ENCODE results near the gene NUP62.

Gene NUP62

GRCh38 chr19:49891393-49891792 is 37.9 kb downstream of the NUP62 start:
- Mint-ChIP-seq H3K4me3 (no peak overlapping the region), H3K27me3 (peaks cover 43% of the 10 kb centered on the region), H3K36me3 (peaks cover 4% of the 10 kb centered on the region), H3K9me3 (no peaks in the 10 kb centered on the region), H3K27ac (peak overlapping the region; percentile 75), H3K4me1 (peaks cover 24% of the 10 kb centered on the region)
- no peak for DNase-seq
- CTCF ChIA-PET: interaction anchor here (1.1 kb wide), 1 partner anchor 82 kb away, joined by 3 read pairs; no protein-coding TSS in a partner anchor

DNA sequence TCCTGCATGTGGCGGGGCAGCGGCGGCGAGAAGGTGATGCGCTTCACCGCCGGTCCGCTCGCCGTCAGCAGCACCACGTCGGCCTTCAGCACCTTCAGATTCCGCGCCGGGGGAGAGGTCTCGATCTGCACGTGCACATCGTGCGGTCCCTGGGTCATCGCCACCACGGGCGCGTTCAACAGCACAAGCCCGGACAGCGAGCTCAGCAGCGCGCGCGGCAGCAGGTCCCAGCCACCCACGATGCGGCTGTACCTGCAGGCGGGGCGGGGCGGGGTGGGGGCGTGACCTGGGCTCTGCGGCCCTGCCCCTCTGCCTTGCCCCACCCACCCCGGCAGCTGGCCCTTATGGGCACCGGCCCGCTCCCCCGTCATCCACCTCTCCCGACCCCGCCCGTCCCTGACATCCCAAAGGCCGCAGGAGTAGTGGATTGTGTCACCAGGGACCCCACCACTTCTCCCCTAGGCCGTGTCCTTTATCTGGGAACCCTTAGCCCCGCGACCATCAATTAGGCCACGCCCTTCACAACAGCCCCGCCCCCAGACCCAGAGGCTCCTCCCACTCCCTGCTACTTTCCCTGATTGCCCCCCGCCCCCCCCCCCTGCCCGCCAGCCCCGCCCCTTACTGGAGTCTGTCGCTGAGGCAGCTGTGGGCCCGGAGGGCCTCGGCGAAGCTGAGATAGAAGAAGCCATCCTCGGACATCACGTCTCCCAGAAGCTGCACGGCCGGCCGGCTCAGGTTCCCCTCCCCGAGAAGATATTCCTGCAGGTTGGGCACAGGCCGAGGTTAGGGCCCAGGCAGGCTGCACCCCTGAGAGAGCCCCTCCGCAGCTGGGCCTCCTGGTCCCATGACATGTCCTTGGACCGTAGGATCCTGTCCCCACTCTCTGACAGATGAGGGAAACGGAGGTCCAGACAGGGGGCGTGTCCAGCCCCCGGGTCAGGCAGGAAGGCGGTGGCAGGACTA is 38.7 kb downstream of the NUP62 start:
- DNase-seq: peak; percentile 76
- Mint-ChIP-seq H3K9me3 (no peaks in the 10 kb centered on the region), H3K27ac (peak overlapping the region; percentile 45), H3K36me3 (peaks cover 7% of the 10 kb centered on the region), H3K27me3 (peaks cover 38% of the 10 kb centered on the region), H3K4me3 (peak overlapping the region; percentile 66), H3K4me1 (peaks cover 17% of the 10 kb centered on the region)
- CTCF ChIA-PET: interaction anchor here (0.9 kb wide), 1 partner anchor 25 kb away, joined by 3 read pairs; no protein-coding TSS in a partner anchor

DNA sequence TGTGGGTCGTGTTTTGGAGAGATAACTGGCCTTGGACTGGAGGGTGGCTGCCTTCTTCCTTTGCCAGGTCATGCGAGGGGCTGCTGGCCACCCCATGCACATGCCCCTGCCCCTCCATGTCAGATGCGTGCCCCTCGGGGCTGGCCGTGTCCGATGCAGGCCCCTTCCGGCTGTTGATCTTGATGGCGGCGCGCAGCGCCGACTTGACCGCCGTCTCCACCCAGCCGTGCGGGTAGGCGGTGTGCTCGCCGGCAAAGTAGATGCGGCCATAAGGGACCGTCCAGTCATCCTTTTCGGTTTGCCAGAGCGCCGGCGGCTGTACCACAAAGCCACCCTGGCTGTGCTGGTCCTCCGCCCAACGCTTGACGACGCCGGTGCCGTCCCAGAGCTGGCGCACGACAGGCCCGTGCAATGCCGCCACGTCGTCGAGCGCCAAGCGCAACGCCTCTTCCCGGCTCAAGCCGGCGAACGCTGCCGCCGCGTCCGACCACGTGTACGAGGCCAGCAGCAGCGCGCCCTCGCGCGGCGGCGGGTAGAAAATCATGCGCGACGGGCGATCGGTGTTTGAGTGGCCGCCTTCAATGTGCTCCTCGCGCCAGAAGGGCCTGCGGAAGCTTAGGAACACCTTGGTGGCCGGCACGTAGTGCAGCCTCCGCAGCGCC is 39.5 kb downstream of the NUP62 start:
- CTCF ChIA-PET: interaction anchor here (0.5 to 0.9 kb wide), 2 partner anchors 25 to 28 kb away, joined by 3 read pairs; no protein-coding TSS in a partner anchor
- Mint-ChIP-seq H3K9me3 (no peaks in the 10 kb centered on the region), H3K36me3 (peaks cover 13% of the 10 kb centered on the region), H3K4me1 (peaks cover 14% of the 10 kb centered on the region), H3K27ac (peak overlapping the region; percentile 45), H3K27me3 (peaks cover 38% of the 10 kb centered on the region), H3K4me3 (peak overlapping the region; percentile 66)
- peak; percentile 83 for DNase-seq

DNA sequence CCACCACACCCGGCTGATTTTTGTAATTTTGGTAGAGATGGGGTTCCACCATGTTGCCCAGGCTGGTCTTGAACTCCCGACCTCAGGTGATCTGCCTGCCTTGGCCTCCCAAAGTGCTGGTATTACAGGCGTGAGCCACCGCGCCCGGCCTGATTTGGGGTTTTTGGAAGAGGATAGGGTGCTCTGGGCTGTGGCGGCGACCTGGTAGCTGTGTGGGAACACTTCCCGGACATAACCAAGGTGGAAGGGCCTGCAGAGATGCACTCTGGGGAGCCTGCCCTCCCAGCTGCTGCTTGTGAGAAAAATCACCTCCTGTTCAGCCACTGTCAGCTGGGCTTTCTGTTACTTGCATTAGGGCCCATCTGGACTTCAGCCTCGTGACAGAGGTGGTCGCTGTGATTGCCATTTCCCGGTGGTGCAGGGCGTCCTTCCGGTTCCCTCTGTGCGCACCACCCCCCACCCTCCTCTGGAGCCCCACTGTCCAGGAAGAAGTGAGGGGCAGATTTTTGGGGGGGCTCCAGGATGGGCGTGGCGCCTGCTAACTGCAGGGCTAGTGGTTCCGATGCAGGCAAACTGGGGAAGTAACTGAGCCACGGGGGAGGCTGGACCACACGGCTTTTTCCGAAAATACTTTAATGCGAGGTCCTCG is 40.1 kb downstream of the NUP62 start:
- peaks cover 18% of the 10 kb centered on the region for H3K36me3 Mint-ChIP-seq
- H3K27ac Mint-ChIP-seq: no peak overlapping the region
- peaks cover 14% of the 10 kb centered on the region for H3K4me1 Mint-ChIP-seq
- CTCF ChIA-PET: no interaction called here
- H3K27me3 Mint-ChIP-seq: peaks cover 38% of the 10 kb centered on the region
- no peak overlapping the region for H3K4me3 Mint-ChIP-seq
- DNase-seq: no peak
- no peaks in the 10 kb centered on the region for H3K9me3 Mint-ChIP-seq

GRCh38 chr19:49888510-49888824 is 40.8 kb downstream of the NUP62 start:
- DNase-seq: no peak
- H3K4me3 Mint-ChIP-seq: no peak overlapping the region
- peaks cover 37% of the 10 kb centered on the region for H3K27me3 Mint-ChIP-seq
- H3K9me3 Mint-ChIP-seq: no peaks in the 10 kb centered on the region
- peaks cover 22% of the 10 kb centered on the region for H3K36me3 Mint-ChIP-seq
- H3K4me1 Mint-ChIP-seq: peaks cover 14% of the 10 kb centered on the region
- no peak overlapping the region for H3K27ac Mint-ChIP-seq
- CTCF ChIA-PET: interaction anchor here (0.6 kb wide), 1 partner anchor 818 kb away, joined by 3 read pairs; no protein-coding TSS in a partner anchor

GRCh38 chr19:49887665-49888509 is 41.4 kb downstream of the NUP62 start:
- CTCF ChIA-PET: interaction anchor here (0.6 kb wide), 1 partner anchor 819 kb away, joined by 3 read pairs; no protein-coding TSS in a partner anchor
- Mint-ChIP-seq H3K4me1 (peaks cover 14% of the 10 kb centered on the region), H3K9me3 (no peaks in the 10 kb centered on the region), H3K36me3 (peaks cover 28% of the 10 kb centered on the region), H3K4me3 (no peak overlapping the region), H3K27me3 (peaks cover 32% of the 10 kb centered on the region), H3K27ac (no peak overlapping the region)
- no peak for DNase-seq

DNA sequence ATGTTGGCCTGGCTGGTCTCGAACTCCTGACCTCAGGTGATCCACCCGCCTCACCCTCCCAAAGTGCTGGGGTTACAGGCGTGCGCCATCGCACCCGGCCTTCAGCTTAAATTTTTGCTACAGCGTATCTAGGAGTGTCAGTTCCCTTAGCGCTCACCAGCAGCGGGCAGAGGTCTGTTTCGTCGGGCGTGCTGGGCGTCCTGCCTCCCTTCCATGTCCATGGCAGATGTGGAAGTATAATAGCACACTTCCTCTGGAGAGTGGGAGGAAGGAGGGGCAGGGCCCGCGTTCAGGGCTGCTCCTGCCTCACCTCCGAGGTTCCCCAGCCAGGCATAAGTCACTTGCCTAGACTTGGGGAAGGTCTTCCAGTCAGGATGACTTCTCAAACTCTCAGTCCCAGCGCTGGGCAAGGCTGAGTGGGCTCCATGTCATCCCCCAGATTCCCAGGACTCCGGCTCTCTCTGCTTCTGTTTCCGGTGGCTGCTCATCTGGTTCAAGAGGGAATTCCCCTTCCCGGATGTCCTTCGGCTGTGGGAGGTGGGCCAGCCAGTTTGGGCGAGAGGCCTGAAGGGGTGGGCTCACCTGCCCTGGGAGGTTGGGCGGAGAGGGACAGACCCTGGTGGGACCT is 42.2 kb downstream of the NUP62 start:
- Mint-ChIP-seq H3K27ac (no peak overlapping the region), H3K27me3 (peaks cover 24% of the 10 kb centered on the region), H3K36me3 (peaks cover 31% of the 10 kb centered on the region), H3K9me3 (no peaks in the 10 kb centered on the region), H3K4me3 (no peak overlapping the region), H3K4me1 (peaks cover 10% of the 10 kb centered on the region)
- CTCF ChIA-PET: no interaction called here
- no peak for DNase-seq

DNA sequence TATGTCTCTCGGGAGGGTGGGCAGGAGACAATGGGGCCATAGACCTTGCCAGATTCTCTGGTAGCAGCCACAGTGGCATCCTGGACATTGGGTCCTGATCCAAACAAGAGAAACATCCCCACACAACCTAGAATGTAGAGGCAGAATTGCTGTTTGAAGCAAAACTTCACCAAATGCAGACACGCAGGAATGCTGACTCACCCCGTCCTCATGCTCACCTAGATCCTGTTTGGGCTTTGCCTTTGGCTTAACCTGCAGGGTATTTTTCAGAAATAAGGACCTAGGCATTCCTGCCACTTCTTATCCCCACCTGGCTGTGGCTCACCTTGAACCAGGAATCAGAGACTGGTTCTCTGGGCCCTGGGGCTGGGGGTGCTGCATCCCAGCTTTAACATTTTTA is 44.5 kb downstream of the NUP62 start:
- no peak overlapping the region for H3K27ac Mint-ChIP-seq
- H3K4me1 Mint-ChIP-seq: peaks cover 4% of the 10 kb centered on the region
- H3K4me3 Mint-ChIP-seq: no peak overlapping the region
- no peaks in the 10 kb centered on the region for H3K9me3 Mint-ChIP-seq
- H3K36me3 Mint-ChIP-seq: peaks cover 42% of the 10 kb centered on the region
- no peak for DNase-seq
- CTCF ChIA-PET: interaction anchor here (0.6 kb wide), 1 partner anchor 103 kb away, joined by 3 read pairs; no protein-coding TSS in a partner anchor
- H3K27me3 Mint-ChIP-seq: peaks cover under 1% of the 10 kb centered on the region

GRCh38 chr19:49884109-49884508 is 45.2 kb downstream of the NUP62 start:
- no peak overlapping the region for H3K4me3 Mint-ChIP-seq
- no peaks in the 10 kb centered on the region for H3K9me3 Mint-ChIP-seq
- H3K4me1 Mint-ChIP-seq: peaks cover 6% of the 10 kb centered on the region
- CTCF ChIA-PET: no interaction called here
- no peaks in the 10 kb centered on the region for H3K27me3 Mint-ChIP-seq
- H3K27ac Mint-ChIP-seq: no peak overlapping the region
- no peak for DNase-seq
- peaks cover 43% of the 10 kb centered on the region for H3K36me3 Mint-ChIP-seq

- Mint-ChIP-seq H3K27ac (no peak overlapping the region), H3K9me3 (no peaks in the 10 kb centered on the region), H3K27me3 (no peaks in the 10 kb centered on the region), H3K4me3 (no peak overlapping the region), H3K4me1 (peaks cover 12% of the 10 kb centered on the region), H3K36me3 (peaks cover 50% of the 10 kb centered on the region)
- CTCF ChIA-PET: no interaction called here
- DNase-seq: no peak
These were observed 46.2 kb downstream of the NUP62 start for GRCh38 chr19:49883094-49883493.

- DNase-seq: no peak
- H3K27me3 Mint-ChIP-seq: no peaks in the 10 kb centered on the region
- H3K36me3 Mint-ChIP-seq: peaks cover 52% of the 10 kb centered on the region
- CTCF ChIA-PET: no interaction called here
- H3K4me3 Mint-ChIP-seq: no peak overlapping the region
- no peak overlapping the region for H3K27ac Mint-ChIP-seq
- H3K4me1 Mint-ChIP-seq: peaks cover 15% of the 10 kb centered on the region
- no peaks in the 10 kb centered on the region for H3K9me3 Mint-ChIP-seq
These were observed 46.7 kb downstream of the NUP62 start for GRCh38 chr19:49882643-49883042.

DNA sequence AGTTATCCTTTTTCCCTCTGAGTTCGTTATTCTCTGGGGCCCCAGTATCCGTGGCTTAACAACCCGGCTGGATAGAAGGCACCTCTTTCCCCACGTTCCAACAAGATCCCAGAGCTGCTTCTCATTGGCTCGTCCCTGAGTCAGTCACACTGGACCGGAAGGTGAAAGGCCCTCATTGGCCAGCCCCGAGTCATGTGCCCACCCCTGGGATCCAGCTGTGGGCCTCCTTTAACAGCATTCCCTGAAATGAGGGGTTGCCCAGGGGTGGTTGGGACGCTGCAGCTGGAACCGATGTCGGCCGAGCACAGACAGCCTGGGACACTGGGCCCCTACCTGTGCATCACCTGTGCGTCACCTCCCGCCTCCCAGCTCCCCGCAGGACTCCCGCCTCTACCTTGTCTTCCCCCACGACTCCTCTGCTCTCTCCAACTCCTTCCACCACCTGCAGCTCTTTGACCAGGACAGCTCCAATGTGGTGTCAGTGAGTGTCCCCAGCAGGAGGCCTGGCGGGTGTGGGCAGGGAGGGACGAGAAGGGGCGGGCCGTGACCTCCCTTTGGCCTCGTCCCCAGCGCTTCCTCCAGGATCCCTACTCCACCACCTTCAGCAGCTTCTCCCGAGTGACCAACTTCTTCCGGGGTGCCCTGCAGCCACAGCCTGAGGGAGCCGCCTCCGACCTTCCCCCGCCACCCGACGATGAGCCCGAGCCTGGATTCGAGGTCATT is 47.5 kb downstream of the NUP62 start:
- H3K9me3 Mint-ChIP-seq: no peaks in the 10 kb centered on the region
- no peak overlapping the region for H3K4me3 Mint-ChIP-seq
- peaks cover 15% of the 10 kb centered on the region for H3K4me1 Mint-ChIP-seq
- peak overlapping the region; percentile 69 for H3K27ac Mint-ChIP-seq
- CTCF ChIA-PET: interaction anchor here (1.0 kb wide), 1 partner anchor 14 kb away, joined by 3 read pairs; no protein-coding TSS in a partner anchor
- H3K36me3 Mint-ChIP-seq: peaks cover 52% of the 10 kb centered on the region
- DNase-seq: no peak
- no peaks in the 10 kb centered on the region for H3K27me3 Mint-ChIP-seq

DNA sequence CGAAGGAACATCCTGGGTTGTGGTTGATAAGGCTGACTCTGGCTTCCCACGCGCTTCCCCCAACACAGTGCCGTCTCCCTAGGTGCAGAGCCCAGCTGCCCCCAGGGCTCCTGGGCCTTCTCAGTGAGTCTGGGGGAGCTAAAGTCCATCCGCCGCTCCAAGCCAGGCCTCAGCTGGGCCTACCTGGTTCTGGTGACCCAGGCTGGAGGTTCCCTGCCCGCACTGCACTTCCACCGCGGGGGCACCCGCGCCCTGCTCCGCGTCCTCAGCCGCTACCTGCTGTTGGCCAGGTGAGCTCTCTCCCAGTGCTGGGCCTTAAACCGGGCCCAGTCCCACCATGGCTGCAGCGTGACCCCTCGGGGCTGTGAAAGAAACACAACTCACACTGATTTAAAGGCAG is 48.1 kb downstream of the NUP62 start:
- no peak overlapping the region for H3K27ac Mint-ChIP-seq
- peaks cover 15% of the 10 kb centered on the region for H3K4me1 Mint-ChIP-seq
- no peaks in the 10 kb centered on the region for H3K9me3 Mint-ChIP-seq
- no peaks in the 10 kb centered on the region for H3K27me3 Mint-ChIP-seq
- CTCF ChIA-PET: interaction anchor here (1.0 kb wide), 1 partner anchor 15 kb away, joined by 3 read pairs; no protein-coding TSS in a partner anchor
- H3K4me3 Mint-ChIP-seq: no peak overlapping the region
- no peak for DNase-seq
- peaks cover 49% of the 10 kb centered on the region for H3K36me3 Mint-ChIP-seq
